Loucy (cell line): Measurements from ENCODE around the gene CWH43.
"Not testable (repeated sequence)": the region's sequence is repeated elsewhere in the genome, so short reads cannot be mapped to it uniquely, and the experiment has no call there.

Experiments used
- CTCF ChIP-seq: fragments of 200-600 bp; sonication (generic); conservative IDR thresholded peaks from 2 replicates; pipeline ENCODE4 v1.5.1; 2014; ENCODE audit warnings: mild to moderate bottlenecking, antibody characterized with exemption, low read length
- EZH2phosphoT487 ChIP-seq: fragments of 200-600 bp; IDR thresholded peaks from 2 replicates; pipeline ENCODE4 v1.6.1; 2018; ENCODE audit warnings: antibody characterized with exemption, mild to moderate bottlenecking, moderate library complexity, borderline replicate concordance

- TF ChIP-seq EZH2phosphoT487, CTCF: not testable (repeated sequence)
These were observed 2.1 kb upstream of the CWH43 start for GRCh38 chr4:48984005-48984404.
